Femur (tissue), 1 donor: ENCODE measurements around the gene BRPF3.

Experiments
- DNase-seq: peaks from one replicate; pipeline ENCODE4 v3.0.0-alpha.2; 2017

Gene BRPF3

DNA sequence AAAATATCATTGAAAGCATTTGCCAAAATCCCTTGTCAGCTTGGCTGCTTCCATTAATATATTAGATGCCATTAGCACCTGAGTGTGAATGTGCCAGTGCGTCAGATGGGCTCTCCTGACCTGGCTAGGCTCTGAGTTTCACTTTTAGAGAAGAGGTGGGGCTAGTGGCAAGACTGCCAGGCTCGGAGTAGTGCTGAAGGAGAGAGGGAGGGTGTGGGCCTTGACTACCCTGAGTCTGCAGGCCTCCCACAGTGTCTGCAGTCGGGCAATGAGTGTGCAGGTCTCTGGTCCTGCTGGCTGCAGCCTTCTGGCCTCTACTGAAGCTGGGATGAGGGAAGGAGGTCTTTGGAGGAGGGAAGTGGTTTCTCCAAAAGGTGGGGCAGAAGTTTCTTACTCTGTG, 38.8 kb downstream of the BRPF3 start:
- no peak for DNase-seq

DNA sequence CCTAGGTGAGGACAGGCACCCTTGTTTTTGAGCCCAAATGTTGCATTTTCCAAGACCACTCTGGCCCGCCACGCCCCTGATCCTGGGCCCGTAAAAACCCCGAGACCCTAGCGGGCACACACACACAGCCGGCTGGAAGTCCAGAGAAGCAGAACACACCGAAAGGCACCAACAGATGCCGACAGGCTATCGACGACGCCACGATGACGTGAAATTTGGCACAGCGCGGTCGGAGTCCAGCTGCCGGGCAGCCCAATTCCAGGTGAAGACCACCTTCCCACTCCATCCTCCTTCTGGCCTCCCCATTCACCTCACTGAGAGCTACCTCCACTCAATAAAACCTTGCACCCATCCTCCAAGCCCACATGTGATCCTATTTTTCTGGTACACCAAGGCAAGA, 39.3 kb downstream of the BRPF3 start:
- DNase-seq, result no peak

DNA sequence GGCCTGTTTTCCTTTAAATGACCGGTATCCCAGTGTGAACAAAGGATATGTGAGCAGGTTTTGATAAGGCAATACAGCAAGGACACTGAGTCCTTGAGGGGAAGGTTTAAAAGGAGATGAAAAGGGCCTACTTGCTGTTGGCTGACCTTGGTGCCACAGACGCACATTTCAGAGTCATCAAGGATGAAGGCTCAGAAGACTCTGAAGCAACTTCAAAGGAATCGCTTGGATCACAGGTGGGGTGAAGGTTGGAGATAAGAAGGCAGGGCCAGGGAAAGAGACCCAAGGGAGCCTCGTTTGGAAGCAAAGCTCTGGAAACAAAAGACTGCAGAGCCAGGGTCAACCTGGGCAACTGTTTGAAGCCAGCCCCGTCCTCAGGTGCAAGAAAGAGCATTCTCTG, 43.2 kb downstream of the BRPF3 start:
- DNase-seq, result no peak

DNA sequence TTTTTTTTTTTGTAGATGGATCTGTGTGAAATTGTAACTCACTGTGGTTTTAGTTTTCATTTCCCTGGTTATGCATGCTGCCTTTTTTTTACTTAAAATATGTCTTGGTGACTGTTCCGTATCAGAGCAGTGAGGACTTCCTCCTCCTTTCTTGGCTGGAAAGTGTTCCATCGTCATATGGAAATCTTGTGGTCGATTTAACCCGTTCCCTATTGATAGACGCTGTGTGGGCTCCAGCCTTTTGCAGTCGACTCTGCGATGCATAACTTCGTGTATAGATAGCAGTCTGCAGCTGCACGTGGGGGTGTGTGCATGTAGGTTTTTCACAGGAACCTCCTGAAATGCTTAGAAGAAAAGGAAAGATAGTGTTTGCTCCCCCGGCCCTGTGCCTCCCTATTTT, 45.2 kb downstream of the BRPF3 start:
- DNase-seq, result no peak

GRCh38 chr6:36242161-36242560, 45.6 kb downstream of the BRPF3 start:
- no peak for DNase-seq

DNA sequence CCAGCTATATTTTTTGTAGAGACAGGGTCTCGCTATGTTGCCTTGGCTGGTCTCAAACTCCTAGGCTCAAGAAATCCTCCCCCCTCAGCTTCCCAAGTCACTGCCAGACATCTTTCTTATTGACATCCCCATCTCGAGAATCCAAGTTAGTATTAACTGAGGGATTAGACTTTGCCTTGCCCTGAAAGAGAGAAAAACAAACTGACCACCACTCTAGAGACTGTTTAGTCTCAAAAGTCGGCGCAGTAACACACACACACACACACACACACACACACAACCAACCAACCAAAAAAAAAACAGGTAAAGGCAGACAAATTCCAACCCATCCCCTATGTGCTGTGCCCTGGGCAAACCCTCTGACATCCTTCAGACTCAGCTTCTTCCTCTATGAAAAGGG, 46.1 kb downstream of the BRPF3 start:
- DNase-seq, result no peak

DNA sequence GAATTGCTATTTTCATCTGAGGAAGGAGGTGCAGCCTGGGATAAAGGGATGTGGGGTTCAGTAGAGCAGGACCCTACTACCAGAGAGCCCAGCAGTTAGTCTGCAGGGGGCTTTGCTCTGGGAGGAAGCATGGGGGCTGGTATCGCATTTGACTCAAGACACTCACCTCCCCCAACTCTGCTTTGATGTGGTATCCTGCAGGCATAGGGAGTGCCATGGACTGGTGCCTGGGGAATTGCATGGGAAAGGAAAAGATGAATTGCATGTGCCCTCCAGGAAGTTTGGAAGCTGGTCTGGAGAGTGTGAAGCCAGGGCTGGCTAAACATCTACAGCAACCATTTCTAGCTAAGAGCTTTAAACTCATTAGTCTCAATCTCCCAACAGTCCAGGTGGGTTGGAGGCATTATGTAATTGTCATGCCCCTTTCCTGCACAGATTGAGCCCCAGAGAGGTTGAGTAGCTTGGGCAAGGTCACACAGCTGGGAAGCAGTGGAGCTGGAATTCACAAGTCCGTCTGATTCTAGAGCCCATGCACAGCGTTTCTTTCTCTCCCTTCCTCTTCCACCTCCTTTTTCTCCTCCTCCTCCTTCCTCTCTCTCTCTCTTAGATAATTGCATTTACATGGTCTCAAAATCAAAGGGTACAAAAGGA, 47.1 kb downstream of the BRPF3 start:
- DNase-seq, result no peak

DNA sequence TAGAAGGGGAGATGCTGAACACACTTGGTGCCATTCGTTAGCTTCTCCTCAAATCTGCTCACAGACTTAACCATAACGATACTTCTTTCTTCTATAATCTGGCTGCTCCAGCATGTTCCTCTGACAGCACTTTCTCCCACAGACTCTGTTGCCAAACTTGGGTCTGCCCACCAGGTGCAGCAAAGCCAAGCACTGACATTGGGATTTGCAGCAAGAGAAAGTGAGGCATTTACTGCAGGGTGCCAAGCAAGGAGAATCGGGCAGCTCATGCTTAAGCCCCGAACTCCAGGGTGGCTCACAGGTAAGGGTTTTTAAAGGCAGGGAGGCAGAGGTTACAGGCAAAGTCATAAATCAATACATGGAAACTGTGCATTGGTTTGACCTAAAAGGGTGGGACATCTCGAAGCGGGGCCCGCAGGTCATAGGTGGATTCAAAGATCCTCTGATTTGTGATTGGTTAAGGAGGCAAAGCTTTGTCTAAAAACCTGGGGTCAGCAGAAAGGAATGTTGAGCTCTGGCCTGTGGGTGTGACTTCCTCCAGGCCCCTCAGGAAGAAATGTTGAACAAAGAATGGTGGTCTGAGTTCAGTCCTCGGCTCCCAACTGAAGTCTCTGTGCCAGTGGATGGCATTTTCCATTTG, 48.2 kb downstream of the BRPF3 start:
- no peak for DNase-seq

GRCh38 chr6:36245572-36246061, 49.1 kb downstream of the BRPF3 start:
- DNase-seq, result no peak

- no peak for DNase-seq
These were observed 50.1 kb downstream of the BRPF3 start for GRCh38 chr6:36246506-36247268.

DNA sequence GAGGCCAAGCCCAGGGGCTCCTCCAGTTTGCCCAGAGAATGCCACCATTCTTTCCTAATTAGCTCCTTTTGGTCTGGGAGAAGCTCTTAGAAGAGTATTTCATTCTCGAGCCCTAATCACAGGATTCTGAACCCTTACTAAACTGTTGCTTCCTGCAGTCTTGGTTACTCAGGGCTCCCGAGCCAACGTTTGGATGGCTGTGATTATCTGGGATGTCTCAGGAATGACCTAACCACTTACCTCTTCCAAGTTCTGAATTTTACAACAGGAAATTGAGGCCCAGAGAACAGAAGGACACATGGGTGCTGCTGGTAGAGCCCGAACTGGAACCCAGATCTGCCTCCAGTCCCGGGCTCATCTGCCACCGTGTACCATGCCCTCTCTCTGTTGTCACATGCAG, 51.1 kb downstream of the BRPF3 start:
- DNase-seq, result no peak

GRCh38 chr6:36248980-36249379, 52.4 kb downstream of the BRPF3 start:
- DNase-seq, result no peak

DNA sequence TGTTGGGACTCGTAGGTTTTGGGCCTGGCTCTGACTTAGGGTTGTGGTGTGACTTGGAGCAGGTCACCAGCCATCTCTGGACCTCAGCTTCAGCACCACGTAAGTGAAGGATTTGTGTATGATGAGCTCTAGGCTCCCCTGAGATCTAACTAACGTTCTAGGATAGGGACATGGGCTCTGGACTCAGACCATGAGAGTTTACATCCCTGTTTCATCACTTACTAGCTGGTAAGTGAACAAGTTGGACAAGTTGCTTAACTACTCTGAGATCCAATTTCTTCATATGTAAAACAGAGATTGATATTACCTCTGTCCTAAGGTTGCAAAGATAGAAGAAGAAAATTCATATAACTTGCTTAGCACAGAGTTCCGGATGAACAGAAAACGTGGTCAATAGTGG, 53.0 kb downstream of the BRPF3 start:
- DNase-seq, result no peak

- DNase-seq, result no peak
These were observed 55.5 kb downstream of the BRPF3 start for GRCh38 chr6:36252005-36252404.

DNA sequence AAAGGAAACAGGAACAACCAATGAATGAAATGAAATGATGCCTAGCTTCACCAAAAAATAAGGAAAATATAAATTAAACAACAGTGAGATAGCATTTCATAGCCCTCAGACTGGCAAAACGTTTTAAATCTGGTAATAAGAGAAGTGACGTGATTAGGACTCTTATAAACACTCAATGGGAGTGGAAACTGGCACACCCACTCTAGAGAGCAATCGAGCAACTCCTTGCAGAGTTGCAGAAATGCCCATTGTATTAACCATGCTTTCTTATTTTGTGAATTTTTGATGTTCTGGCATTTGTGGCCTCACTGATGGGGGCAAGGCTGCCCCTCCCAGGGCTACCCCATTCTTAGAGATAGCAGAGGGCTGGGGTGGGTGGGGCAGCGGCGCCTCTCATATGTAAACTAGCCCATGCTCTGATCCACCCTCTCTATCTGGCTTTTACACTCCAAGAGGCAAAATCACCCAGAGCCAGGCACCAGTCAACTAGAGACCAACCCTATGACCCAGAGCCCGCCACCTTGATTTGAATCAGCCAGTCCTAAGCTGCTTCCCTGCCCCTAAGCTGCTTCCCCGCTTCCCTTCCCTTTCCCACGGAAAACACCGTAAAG, 67.0 kb downstream of the BRPF3 start:
- no peak for DNase-seq

GRCh38 chr6:36265744-36266143, 69.2 kb downstream of the BRPF3 start:
- no peak for DNase-seq

- no peak for DNase-seq
These were observed 70.5 kb downstream of the BRPF3 start for GRCh38 chr6:36266913-36267644.

DNA sequence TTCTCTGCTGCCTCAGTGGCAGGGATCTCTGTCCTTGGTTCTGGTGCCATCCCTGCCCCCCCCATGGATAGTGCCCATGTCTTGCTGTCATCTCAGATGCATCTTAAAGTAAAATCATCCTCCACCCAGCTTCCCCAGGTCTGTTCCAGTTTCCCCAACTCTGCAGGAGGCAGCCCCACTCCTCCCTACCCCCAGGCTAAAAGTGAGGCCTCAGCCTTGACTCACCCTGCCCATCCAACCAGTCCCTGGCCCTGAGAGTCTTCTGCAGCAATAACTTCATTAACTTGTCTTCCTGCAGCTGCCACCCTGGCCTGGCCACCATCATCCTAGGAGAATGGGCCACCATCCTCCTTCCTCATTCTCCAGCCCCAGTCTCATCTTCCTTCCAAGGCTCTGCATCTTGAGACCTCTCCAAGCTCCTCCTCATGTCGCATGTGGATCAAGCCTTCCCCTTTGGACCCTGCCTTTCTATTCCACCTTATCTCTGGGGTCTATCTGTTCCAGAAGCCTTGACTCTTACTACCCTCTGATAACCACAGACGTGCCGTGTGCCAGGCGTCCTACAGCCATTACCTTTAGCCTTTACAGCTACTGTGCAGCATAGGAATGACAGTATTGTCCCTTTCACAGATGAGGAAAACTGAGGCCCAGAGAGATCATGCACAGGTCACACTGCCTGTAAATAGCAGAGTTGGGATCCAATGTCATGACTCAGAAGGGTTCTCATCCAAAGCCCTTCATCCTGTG, 71.4 kb downstream of the BRPF3 start:
- DNase-seq, result no peak

DNA sequence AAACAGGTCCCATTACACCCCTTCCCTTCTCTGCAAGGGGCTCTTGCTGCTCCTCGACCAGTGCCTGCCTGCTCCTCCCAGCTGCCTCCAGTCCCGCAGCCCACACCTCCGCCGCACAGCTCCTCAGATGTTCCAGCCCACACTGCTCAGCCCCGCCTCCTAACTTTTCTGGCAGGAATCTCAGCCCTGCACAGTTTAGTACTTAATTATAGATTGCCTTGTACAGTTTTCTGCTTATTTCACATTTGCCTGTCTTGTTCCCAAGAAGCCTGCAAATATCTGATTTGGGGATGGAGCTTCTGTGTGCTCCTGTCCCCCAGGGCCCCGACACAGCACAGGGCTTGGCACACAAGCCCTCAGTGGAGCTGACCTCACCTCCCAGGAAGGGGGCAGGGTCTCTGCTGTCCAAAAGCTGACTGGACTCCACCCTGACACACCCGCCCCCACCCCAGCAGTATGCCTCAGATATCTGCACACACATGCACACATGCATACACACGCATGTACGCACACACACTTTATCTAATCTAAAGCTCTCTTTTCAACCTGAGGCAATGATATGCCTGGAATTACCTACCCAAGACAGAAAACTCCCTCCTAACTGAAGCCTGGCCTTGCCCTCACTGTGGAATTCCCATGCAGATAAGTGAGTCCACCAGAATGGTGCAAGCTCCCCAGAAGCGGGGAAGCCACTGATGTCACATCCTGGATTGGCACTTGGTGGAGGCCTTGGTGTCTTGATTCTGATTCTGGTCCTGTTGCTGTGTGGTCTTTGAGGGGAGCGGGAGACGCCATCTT, 72.1 kb downstream of the BRPF3 start:
- peak; percentile 59 for DNase-seq

DNA sequence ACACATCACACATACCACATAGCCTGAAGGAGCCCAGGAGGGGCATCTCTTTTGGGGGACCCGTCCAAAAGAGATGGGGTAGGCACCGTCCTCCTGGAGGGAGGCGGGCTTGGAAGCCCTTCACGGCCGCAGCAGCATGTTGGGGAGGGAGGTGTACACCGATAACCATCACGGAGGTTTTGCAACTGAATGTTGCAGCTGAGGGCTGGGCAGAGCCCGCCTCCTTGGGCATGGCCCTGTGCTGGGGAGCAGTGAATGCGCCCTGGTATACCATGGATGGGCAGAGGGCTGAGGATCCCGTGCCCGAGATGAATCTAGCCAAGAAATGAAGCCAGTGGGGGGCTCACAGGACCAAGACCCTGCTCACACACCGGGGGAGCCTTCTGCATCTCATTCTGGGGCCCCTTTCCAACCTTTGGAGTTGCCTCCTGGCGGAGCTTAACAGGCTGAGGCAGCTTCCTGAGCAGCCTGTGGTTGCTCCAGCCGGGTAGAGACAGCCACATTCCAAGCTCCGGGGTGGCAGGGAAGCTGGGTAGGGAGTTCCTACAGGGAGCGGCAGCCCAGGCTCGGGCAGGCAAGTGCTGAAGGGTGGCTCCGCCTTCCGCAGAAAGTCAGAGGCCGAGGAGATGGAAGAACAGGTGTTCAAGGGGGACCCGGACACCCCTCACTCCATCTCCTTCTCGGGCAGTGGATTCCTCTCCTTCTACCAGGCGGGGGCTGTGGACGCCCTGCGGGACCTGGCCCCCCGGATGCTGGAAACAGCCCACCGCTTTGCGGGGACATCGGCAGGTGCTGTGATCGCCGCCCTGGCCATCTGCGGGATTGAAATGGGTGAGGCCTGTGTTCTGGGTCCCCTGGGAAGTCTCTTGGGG, 73.5 kb downstream of the BRPF3 start, which contains the start of gene PNPLA1:
Gene PNPLA1 (plus strand): TSS at position 227 of the 872 bp plus-strand sequence. CDS start 400 bp downstream, at position 627.
- no peak for DNase-seq
